Upper lobe of left lung (tissue), 6 donors: ENCODE data around the gene MESP2. TPM values are rescaled to one million over a fixed set of nuclear protein-coding genes. Genes with fewer than 3 reads are reported as not detected.

Experiments
- ATAC-seq, 2 donors: fragments of 200-7000 bp; cut with Tn5 transposase; one replicate each; pipeline ENCODE4 v1.9.1; 2022; ENCODE audit warnings: mild to moderate bottlenecking in 2 of 2, moderate library complexity in 2 of 2; ENCODE audit not compliant: low FRiP score in 2 of 2
- DNase-seq, 2 donors: peaks; one replicate each; pipeline ENCODE4 v3.0.0-alpha.2; 2019 to 2020
- H3K27ac ChIP-seq, 4 donors: fragments of 200-600 bp; sonication (generic); one replicate each; pipeline ENCODE4 v1.5.1; 2016 to 2019
- H3K27me3 ChIP-seq, 4 donors: fragments of 200-600 bp; sonication (generic); one replicate each; pipeline ENCODE4 v1.5.1; 2017 to 2019
- H3K36me3 ChIP-seq, 4 donors: fragments of 200-600 bp; sonication (generic); one replicate each; pipeline ENCODE4 v1.5.1; 2016 to 2019
- H3K4me1 ChIP-seq, 4 donors: fragments of 200-600 bp; sonication (generic); one replicate each; pipeline ENCODE4 v1.5.1; 2018 to 2019
- H3K4me3 ChIP-seq, 4 donors: fragments of 200-600 bp; sonication (generic); one replicate each; pipeline ENCODE4 v1.5.1; 2017 to 2019; ENCODE audit warnings: mild to moderate bottlenecking in 2 of 4, moderate library complexity in 1 of 4
- H3K9me3 ChIP-seq, 4 donors: fragments of 200-600 bp; sonication (generic); one replicate each; pipeline ENCODE4 v1.5.1; 2018 to 2019
- EP300 ChIP-seq, 4 donors: sonication (generic); formaldehyde crosslinking; IDR thresholded peaks; one replicate each; pipeline ENCODE4 v1.5.1; 2017; ENCODE audit warnings: antibody characterized with exemption in 4 of 4, control low read depth in 2 of 4
- POLR2A ChIP-seq, 4 donors: fragments of 450-650 bp; IDR thresholded peaks; one replicate each; pipeline ENCODE4 v1.5.1; 2016 to 2017; ENCODE audit warnings: antibody characterized with exemption in 4 of 4, mild to moderate bottlenecking in 2 of 4
- POLR2AphosphoS5 ChIP-seq, 2 donors: sonication (generic); formaldehyde crosslinking; IDR thresholded peaks; one replicate each; pipeline ENCODE4 v1.5.1; 2017; ENCODE audit warnings: antibody characterized with exemption in 2 of 2
- WGBS, 2 donors: methylation state at CpG; one replicate each; pipeline ENCODE4 v1.1.5; 2017 to 2018; 5-methylcytosine and 5-hydroxymethylcytosine counted together
- total RNA-seq, 6 donors: library from RNA; depleted of rRNA in 4 of 6; stranded (reverse); fragments of >200 nt in 4 of 6; gene quantifications; one replicate each; pipeline versions ENCODE4 v1.1.0 to v1.2.1, GENCODE V29; 2016 to 2021
- TF ChIP-seq, protein P1 (sequence below), 6 experiments: fragments of 450-650 bp in 4 of 6; fragments of 200-600 bp in 2 of 6; sonication (generic) in 2 of 6; IDR thresholded peaks; one replicate each; pipeline ENCODE4 v1.5.1; 2016 to 2019; ENCODE audit warnings: antibody characterized with exemption in 6 of 6
- donor health status: DM: no; HTN: no; CAD: no; lungs with moderate emphysema.
- donor health status: DM: no; HTN: yes; CAD: no; lungs with severe emphysema.

The MESP2 gene
- total RNA-seq, 6 donors from 2014 or later: 0.26 TPM; not detected in 5

DNA sequence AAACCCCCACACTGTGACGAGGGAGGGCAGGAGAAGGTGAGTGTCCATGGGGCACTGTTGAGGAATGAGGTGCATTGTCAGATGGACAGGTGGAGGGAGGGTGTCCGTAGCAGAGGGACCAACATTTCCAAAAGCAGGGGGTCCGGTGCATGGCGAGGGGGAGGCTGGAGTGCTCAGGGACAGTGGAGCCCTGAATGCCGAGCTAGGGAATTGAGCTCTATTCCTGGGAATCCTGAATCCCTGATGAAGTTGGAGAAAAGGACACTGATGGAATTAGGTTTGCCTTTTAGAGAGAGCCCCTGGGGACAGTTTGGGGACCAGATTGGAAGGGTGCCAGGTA is 46.4 kb downstream of the MESP2 start:
- WGBS, 2 donors: 80 to 87% methylated on average over 5 of the region's 5 CpGs
- no peak overlapping the region for H3K4me3 ChIP-seq
- peaks cover under 1 to 15% (median 7%) of the 10 kb centered on the region in 4 donors for H3K4me1 ChIP-seq
- DNase-seq (no peak), ATAC-seq (no peak)
- peak overlapping the region in 3 of 4 donors; percentile 39 to 81 (median 71) for H3K27ac ChIP-seq
- no peaks in the 10 kb centered on the region for H3K27me3 ChIP-seq
- H3K9me3 ChIP-seq: no peaks in the 10 kb centered on the region
- TF ChIP-seq POLR2A (IDR thresholded peaks at IDR 0.05) (no peak), POLR2AphosphoS5 (IDR thresholded peaks at IDR 0.05) (no peak), EP300 (IDR thresholded peaks at IDR 0.05) (no peak)
- TF ChIP-seq, protein P1, sequence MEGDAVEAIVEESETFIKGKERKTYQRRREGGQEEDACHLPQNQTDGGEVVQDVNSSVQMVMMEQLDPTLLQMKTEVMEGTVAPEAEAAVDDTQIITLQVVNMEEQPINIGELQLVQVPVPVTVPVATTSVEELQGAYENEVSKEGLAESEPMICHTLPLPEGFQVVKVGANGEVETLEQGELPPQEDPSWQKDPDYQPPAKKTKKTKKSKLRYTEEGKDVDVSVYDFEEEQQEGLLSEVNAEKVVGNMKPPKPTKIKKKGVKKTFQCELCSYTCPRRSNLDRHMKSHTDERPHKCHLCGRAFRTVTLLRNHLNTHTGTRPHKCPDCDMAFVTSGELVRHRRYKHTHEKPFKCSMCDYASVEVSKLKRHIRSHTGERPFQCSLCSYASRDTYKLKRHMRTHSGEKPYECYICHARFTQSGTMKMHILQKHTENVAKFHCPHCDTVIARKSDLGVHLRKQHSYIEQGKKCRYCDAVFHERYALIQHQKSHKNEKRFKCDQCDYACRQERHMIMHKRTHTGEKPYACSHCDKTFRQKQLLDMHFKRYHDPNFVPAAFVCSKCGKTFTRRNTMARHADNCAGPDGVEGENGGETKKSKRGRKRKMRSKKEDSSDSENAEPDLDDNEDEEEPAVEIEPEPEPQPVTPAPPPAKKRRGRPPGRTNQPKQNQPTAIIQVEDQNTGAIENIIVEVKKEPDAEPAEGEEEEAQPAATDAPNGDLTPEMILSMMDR (IDR thresholded peaks at IDR 0.05): no peak
- no peaks in the 10 kb centered on the region for H3K36me3 ChIP-seq

DNA sequence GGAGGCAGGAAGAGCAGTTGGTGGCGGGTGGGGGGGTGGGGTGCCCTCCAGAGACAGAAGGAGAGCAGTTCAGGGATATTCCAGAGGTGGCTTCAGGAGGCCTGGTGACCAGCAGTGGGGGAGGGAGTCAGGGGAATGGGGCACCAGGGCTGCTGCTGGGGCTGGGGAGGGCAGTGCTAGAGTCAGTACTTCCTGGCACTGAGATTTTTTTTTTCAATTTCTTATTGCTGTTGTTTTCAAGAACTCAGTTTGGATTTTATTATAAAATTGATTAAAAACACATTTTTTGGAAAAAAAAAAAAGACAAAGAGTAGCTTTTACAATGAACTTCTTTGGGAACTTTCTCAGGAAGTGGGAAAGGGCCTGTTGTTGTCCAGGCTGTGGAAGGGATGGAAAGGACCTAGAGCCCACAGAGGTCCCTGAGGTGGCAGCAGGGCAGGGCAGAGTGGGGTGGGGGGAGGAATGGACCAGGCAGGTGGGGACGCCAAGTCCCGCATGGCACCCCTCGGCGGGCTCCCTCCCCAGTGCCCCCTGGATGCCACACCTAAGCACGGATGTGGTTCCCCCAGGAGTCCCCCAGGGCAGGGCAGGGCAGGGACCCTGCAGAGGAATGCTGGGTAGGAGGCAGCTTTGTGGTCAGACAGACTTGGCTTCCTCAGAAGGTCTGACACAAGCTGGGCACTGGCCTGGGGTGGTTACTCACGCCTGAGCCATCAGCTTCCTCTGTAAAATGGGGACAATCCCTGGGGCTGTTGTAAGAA is 47.0 kb downstream of the MESP2 start:
- H3K9me3 ChIP-seq: no peaks in the 10 kb centered on the region
- H3K27ac ChIP-seq: peak overlapping the region; percentile 61 to 81 (median 63)
- H3K4me1 ChIP-seq: peaks cover 6 to 20% (median 12%) of the 10 kb centered on the region in 4 donors
- TF ChIP-seq EP300 (IDR thresholded peaks at IDR 0.05): no peak
- TF ChIP-seq POLR2A (IDR thresholded peaks at IDR 0.05): no peak
- peak in 1 of 2 donors; percentile 22 for TF ChIP-seq POLR2AphosphoS5 (IDR thresholded peaks at IDR 0.05)
- peak; percentile 67 to 77 for DNase-seq
- H3K4me3 ChIP-seq: no peak overlapping the region
- no peaks in the 10 kb centered on the region for H3K27me3 ChIP-seq
- no peaks in the 10 kb centered on the region for H3K36me3 ChIP-seq
- peak; percentile 4 to 55 for ATAC-seq
- 51 to 71% methylated on average over 4 to 7 of the region's 7 CpGs for WGBS, 2 donors

DNA sequence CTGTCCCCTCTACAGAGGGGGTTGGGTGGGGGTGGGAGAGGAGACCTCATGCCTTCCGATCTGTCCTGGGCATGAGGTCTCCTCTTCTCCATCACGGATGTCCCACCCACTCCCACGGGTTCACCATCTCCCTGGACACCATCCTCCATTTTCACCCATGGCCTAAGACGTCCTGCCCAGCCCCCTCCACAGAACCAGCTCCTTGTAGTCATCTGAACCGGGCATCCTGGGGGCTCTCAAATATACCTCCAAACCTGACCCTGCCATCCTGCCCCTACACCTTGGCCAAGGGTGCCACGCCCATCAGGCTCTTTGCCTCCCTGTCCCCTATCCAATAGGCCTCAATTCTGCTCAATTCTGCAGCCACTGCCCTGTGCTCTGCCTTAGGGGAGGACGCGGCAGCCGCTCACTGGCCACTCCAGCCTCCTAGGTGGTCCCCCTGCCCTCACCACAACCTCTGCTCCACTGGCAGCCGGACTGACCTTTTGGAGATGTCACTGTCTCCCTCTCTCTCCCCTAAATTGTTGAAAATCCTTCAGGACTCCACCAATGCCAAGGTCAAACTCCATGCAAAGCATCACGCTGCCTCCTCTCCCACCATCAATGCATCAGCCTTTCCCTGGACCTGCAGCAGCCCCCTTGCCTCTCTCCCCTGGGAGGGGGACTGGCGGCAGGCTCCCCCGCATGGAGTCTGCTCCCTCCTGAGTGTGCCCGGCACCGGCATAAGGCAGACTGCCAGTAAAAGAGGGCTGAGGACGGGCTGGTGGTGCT is 47.9 kb downstream of the MESP2 start:
- TF ChIP-seq, protein P1 (IDR thresholded peaks at IDR 0.05): no peak
- TF ChIP-seq POLR2AphosphoS5 (IDR thresholded peaks at IDR 0.05) (no peak), EP300 (IDR thresholded peaks at IDR 0.05) (no peak), POLR2A (IDR thresholded peaks at IDR 0.05) (no peak)
- DNase-seq (no peak), ATAC-seq (no peak)
- H3K4me1 ChIP-seq: peaks cover 15 to 29% (median 21%) of the 10 kb centered on the region in 4 donors
- H3K27me3 ChIP-seq: no peaks in the 10 kb centered on the region
- peak overlapping the region; percentile 61 to 81 (median 64) for H3K27ac ChIP-seq
- H3K4me3 ChIP-seq: no peak overlapping the region
- H3K36me3 ChIP-seq: no peaks in the 10 kb centered on the region
- 89 to 92% methylated on average over 13 to 16 of the region's 16 CpGs for WGBS, 2 donors
- no peaks in the 10 kb centered on the region for H3K9me3 ChIP-seq

DNA sequence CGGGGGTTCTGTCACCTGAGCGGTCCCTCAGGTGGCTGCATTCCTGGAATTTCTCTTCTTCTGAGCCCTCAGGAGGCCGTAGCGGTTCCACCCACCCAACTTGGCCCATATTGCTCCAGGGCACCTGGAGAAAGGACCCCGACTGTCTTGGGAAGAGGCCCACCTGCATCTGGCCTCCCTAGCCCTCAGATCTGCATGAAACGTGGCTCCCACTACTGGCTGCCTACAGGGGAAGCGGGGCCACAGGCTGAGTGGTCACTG is 48.4 kb downstream of the MESP2 start:
- Histone ChIP-seq H3K36me3 (no peaks in the 10 kb centered on the region), H3K9me3 (no peaks in the 10 kb centered on the region), H3K4me3 (no peak overlapping the region), H3K27ac (peak overlapping the region in 3 of 4 donors; percentile 60 to 81 (median 65)), H3K4me1 (peaks cover 17 to 32% (median 23%) of the 10 kb centered on the region in 4 donors), H3K27me3 (no peaks in the 10 kb centered on the region)
- 91% methylated on average over 7 of the region's 7 CpGs; no CpG with 5 or more reads in 1 of the 2 donors for WGBS, 2 donors
- TF ChIP-seq EP300 (IDR thresholded peaks at IDR 0.05): no peak
- TF ChIP-seq POLR2AphosphoS5 (IDR thresholded peaks at IDR 0.05): no peak
- TF ChIP-seq POLR2A (IDR thresholded peaks at IDR 0.05): no peak
- TF ChIP-seq, protein P1 (IDR thresholded peaks at IDR 0.05): no peak
- ATAC-seq (no peak), DNase-seq (no peak)

DNA sequence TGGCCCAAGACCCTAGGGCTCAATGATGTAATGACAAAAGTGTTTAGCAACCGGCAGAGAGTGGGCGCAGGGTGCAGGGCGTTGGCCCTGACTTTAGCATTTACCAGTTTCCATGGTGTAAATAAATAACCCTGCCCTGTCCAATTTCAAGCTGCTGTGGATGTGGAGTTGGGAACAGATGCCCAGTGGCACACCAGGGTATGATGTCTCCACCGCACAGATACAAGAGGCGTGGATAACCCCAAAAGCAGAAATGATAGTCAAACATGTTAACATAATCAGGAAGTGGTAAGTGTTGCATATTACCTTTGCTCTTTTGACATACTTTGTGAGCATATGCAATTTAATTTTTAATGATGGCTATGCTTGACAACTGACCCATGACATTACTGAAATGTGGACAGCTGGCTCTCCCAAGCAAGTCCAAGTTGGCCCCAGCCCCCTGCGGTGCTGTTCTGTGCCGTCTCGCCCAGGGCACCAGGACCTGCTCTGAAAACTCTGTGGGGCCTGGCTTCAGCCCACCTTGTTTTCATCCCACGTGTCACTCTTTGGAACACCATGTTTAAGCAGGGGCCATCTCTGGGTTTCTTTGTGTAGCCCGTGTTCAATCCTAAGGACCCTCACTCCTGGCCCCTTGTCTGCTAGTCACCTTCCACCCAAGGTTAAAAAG is 49.3 kb downstream of the MESP2 start:
- Histone ChIP-seq H3K36me3 (no peaks in the 10 kb centered on the region), H3K27me3 (no peaks in the 10 kb centered on the region), H3K27ac (peak overlapping the region in 3 of 4 donors; percentile 60 to 81 (median 69)), H3K9me3 (no peaks in the 10 kb centered on the region), H3K4me1 (peaks cover 17 to 32% (median 23%) of the 10 kb centered on the region in 4 donors), H3K4me3 (no peak overlapping the region)
- ATAC-seq (peak in 1 of 2 donors; percentile 40), DNase-seq (peak in 1 of 2 donors; percentile 50)
- 61 to 67% methylated on average over 10 of the region's 10 CpGs for WGBS, 2 donors
- TF ChIP-seq EP300 (IDR thresholded peaks at IDR 0.05) (no peak), POLR2A (IDR thresholded peaks at IDR 0.05) (no peak), POLR2AphosphoS5 (IDR thresholded peaks at IDR 0.05) (peak in 1 of 2 donors; percentile 66)
